GM12891 (cell line): ENCODE measurements around the gene MARK4.
A peak's percentile ranks its signal among the peaks of the same experiment; 100 is the strongest.
"Not testable (repeated sequence)": the region's sequence is repeated elsewhere in the genome, so short reads cannot be mapped to it uniquely, and the experiment has no call there.

Source experiments
- DNase-seq: peaks from one replicate; pipeline ENCODE4 v3.0.0; 2011; ENCODE audit warnings: low spot score; ENCODE audit not compliant: insufficient read length
- FAIRE-seq: peaks from 2 replicates; lab custom pipeline; 2011; peaks lifted over from hg19 to GRCh38; lab: Jason Lieb, UNC
- PAX5 ChIP-seq: IDR thresholded peaks from 2 replicates; pipeline ENCODE4 v1.6.1; 2011; ENCODE audit warnings: low read length, moderate library complexity, mild to moderate bottlenecking; ENCODE audit not compliant: insufficient read depth, severe bottlenecking
- POLR2A ChIP-seq: IDR thresholded peaks from 2 replicates; pipeline ENCODE4 v1.6.1; 2011; ENCODE audit warnings: low read depth, low read length, control low read depth
- POLR2AphosphoS5 ChIP-seq: IDR thresholded peaks from 2 replicates; pipeline ENCODE4 v1.6.1; 2011; ENCODE audit warnings: low read depth, low read length, control low read depth
- POU2F2 ChIP-seq: IDR thresholded peaks from 2 replicates; pipeline ENCODE4 v1.6.1; 2011; ENCODE audit warnings: low read depth, mild to moderate bottlenecking, control low read depth, low read length, moderate library complexity
- SPI1 ChIP-seq: IDR thresholded peaks from 2 replicates; pipeline ENCODE4 v1.6.1; 2011; ENCODE audit warnings: low read depth, low read length, control low read depth
- TAF1 ChIP-seq: IDR thresholded peaks from 2 replicates; pipeline ENCODE4 v1.6.1; 2011; ENCODE audit warnings: low read depth, low read length, control low read depth

MARK4 gene

GRCh38 chr19:45253396-45254027 lies 2.4 kb downstream of the MARK4 start:
- TF ChIP-seq POLR2A (no peak), SPI1 (no peak), PAX5 (no peak), POLR2AphosphoS5 (no peak), POU2F2 (no peak), TAF1 (no peak)
- FAIRE-seq (no peak), DNase-seq (no peak)

- DNase-seq: peak; percentile 54
- FAIRE-seq: no peak
- TF ChIP-seq POU2F2 (no peak), TAF1 (no peak), POLR2A (no peak), PAX5 (no peak), SPI1 (no peak), POLR2AphosphoS5 (no peak)
Measured at GRCh38 chr19:45254044-45254531, 3.0 kb downstream of the MARK4 start.

GRCh38 chr19:45255611-45256157 lies 4.6 kb downstream of the MARK4 start:
- FAIRE-seq (no peak), DNase-seq (no peak)
- TF ChIP-seq POLR2AphosphoS5: no peak
- TF ChIP-seq TAF1: no peak
- TF ChIP-seq POLR2A: no peak
- no peak for TF ChIP-seq POU2F2
- no peak for TF ChIP-seq PAX5
- TF ChIP-seq SPI1: no peak

- no peak for FAIRE-seq
- no peak for TF ChIP-seq POU2F2
- no peak for TF ChIP-seq POLR2A
- no peak for TF ChIP-seq SPI1
- TF ChIP-seq PAX5: no peak
- no peak for TF ChIP-seq POLR2AphosphoS5
- no peak for TF ChIP-seq TAF1
- no peak for DNase-seq
Measured at GRCh38 chr19:45256836-45257235, 5.8 kb downstream of the MARK4 start.

GRCh38 chr19:45258862-45259261 lies 7.8 kb downstream of the MARK4 start:
- TF ChIP-seq PAX5 (no peak), POLR2AphosphoS5 (no peak), TAF1 (no peak), SPI1 (no peak), POLR2A (no peak), POU2F2 (no peak)
- FAIRE-seq (no peak), DNase-seq (no peak)

- DNase-seq: no peak
- TF ChIP-seq SPI1 (no peak), POU2F2 (no peak), POLR2AphosphoS5 (no peak), TAF1 (no peak), POLR2A (no peak), PAX5 (no peak)
- FAIRE-seq: no peak
Measured at GRCh38 chr19:45262570-45262969, 11.5 kb downstream of the MARK4 start.

GRCh38 chr19:45263013-45263412 lies 11.9 kb downstream of the MARK4 start:
- TF ChIP-seq SPI1: no peak
- TF ChIP-seq TAF1: no peak
- TF ChIP-seq POU2F2: no peak
- TF ChIP-seq POLR2AphosphoS5: no peak
- TF ChIP-seq PAX5: no peak
- TF ChIP-seq POLR2A: no peak
- no peak for FAIRE-seq

GRCh38 chr19:45264781-45265317 lies 13.8 kb downstream of the MARK4 start:
- DNase-seq: no peak
- no peak for FAIRE-seq
- TF ChIP-seq SPI1 (no peak), POU2F2 (no peak)

More at GRCh38 chr19:45263013-45263412, 11.9 kb downstream of the MARK4 start:
- DNase-seq: no peak

GRCh38 chr19:45265375-45265774 lies 14.3 kb downstream of the MARK4 start:
- DNase-seq (no peak), FAIRE-seq (no peak)
- no peak for TF ChIP-seq TAF1

- DNase-seq (no peak), FAIRE-seq (no peak)
- no peak for TF ChIP-seq TAF1
- TF ChIP-seq SPI1: no peak
- no peak for TF ChIP-seq POU2F2
Measured at GRCh38 chr19:45267296-45267695, 16.2 kb downstream of the MARK4 start.

- not testable (repeated sequence) for FAIRE-seq, DNase-seq
Measured at GRCh38 chr19:45269939-45270338, 18.9 kb downstream of the MARK4 start.
